ENCODE data around the gene EME1.

- TF ChIP-seq POLR2A (IDR thresholded peaks at IDR 0.05) (no peak), CTCF (IDR thresholded peaks at IDR 0.05) (no peak)
These were observed 55.9 kb downstream of the EME1 start for GRCh38 chr17:50428831-50429424.

Data from right lobe of liver (tissue), 4 donors.